ENCODE results near the gene DEF6. TPM values are rescaled to one million over a fixed set of nuclear protein-coding genes. Genes with fewer than 3 reads are reported as not detected.

The DEF6 gene
- total and polyA plus RNA-seq, 2 of the 8 experiments (the other 6 are each of a cell fraction or from before 2014, with no cell fraction given), result 3.3 to 4.1 TPM

DNA sequence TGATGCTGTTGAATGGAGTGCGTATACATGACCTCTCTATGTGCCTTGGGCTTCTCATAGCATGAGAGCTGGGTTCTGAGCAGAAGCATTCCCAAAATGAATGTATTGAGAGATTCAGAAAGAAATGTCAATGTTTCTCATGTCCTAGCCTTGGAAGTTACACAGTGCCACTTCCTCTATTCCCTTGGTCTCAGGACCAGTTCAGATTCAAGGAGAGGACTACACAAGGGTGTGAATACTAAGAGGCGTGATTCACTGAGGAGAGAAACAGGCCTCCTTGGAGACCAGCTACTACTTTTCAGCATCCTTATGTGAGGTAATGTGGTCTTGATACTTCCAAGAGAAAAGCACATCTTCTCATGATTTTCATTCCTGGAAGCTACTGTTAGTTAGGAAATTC, 55.1 kb downstream of the DEF6 start (continued):
- TF ChIP-seq, protein P1, sequence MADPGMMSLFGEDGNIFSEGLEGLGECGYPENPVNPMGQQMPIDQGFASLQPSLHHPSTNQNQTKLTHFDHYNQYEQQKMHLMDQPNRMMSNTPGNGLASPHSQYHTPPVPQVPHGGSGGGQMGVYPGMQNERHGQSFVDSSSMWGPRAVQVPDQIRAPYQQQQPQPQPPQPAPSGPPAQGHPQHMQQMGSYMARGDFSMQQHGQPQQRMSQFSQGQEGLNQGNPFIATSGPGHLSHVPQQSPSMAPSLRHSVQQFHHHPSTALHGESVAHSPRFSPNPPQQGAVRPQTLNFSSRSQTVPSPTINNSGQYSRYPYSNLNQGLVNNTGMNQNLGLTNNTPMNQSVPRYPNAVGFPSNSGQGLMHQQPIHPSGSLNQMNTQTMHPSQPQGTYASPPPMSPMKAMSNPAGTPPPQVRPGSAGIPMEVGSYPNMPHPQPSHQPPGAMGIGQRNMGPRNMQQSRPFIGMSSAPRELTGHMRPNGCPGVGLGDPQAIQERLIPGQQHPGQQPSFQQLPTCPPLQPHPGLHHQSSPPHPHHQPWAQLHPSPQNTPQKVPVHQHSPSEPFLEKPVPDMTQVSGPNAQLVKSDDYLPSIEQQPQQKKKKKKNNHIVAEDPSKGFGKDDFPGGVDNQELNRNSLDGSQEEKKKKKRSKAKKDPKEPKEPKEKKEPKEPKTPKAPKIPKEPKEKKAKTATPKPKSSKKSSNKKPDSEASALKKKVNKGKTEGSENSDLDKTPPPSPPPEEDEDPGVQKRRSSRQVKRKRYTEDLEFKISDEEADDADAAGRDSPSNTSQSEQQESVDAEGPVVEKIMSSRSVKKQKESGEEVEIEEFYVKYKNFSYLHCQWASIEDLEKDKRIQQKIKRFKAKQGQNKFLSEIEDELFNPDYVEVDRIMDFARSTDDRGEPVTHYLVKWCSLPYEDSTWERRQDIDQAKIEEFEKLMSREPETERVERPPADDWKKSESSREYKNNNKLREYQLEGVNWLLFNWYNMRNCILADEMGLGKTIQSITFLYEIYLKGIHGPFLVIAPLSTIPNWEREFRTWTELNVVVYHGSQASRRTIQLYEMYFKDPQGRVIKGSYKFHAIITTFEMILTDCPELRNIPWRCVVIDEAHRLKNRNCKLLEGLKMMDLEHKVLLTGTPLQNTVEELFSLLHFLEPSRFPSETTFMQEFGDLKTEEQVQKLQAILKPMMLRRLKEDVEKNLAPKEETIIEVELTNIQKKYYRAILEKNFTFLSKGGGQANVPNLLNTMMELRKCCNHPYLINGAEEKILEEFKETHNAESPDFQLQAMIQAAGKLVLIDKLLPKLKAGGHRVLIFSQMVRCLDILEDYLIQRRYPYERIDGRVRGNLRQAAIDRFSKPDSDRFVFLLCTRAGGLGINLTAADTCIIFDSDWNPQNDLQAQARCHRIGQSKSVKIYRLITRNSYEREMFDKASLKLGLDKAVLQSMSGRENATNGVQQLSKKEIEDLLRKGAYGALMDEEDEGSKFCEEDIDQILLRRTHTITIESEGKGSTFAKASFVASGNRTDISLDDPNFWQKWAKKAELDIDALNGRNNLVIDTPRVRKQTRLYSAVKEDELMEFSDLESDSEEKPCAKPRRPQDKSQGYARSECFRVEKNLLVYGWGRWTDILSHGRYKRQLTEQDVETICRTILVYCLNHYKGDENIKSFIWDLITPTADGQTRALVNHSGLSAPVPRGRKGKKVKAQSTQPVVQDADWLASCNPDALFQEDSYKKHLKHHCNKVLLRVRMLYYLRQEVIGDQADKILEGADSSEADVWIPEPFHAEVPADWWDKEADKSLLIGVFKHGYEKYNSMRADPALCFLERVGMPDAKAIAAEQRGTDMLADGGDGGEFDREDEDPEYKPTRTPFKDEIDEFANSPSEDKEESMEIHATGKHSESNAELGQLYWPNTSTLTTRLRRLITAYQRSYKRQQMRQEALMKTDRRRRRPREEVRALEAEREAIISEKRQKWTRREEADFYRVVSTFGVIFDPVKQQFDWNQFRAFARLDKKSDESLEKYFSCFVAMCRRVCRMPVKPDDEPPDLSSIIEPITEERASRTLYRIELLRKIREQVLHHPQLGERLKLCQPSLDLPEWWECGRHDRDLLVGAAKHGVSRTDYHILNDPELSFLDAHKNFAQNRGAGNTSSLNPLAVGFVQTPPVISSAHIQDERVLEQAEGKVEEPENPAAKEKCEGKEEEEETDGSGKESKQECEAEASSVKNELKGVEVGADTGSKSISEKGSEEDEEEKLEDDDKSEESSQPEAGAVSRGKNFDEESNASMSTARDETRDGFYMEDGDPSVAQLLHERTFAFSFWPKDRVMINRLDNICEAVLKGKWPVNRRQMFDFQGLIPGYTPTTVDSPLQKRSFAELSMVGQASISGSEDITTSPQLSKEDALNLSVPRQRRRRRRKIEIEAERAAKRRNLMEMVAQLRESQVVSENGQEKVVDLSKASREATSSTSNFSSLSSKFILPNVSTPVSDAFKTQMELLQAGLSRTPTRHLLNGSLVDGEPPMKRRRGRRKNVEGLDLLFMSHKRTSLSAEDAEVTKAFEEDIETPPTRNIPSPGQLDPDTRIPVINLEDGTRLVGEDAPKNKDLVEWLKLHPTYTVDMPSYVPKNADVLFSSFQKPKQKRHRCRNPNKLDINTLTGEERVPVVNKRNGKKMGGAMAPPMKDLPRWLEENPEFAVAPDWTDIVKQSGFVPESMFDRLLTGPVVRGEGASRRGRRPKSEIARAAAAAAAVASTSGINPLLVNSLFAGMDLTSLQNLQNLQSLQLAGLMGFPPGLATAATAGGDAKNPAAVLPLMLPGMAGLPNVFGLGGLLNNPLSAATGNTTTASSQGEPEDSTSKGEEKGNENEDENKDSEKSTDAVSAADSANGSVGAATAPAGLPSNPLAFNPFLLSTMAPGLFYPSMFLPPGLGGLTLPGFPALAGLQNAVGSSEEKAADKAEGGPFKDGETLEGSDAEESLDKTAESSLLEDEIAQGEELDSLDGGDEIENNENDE (IDR thresholded peaks at IDR 0.05; ENCODE audit: insufficient replicate concordance, low read length), result no peak
- TF ChIP-seq POU5F1 (IDR thresholded peaks at IDR 0.05; ENCODE audit: low read depth, low read length), result no peak
- no peak for TF ChIP-seq POLR2AphosphoS5 (IDR thresholded peaks at IDR 0.05; ENCODE audit: low read depth, low read length)
- no peak for TF ChIP-seq SIRT6 (IDR thresholded peaks at IDR 0.05; ENCODE audit: low read length)
- TF ChIP-seq EGR1 (IDR thresholded peaks at IDR 0.05; ENCODE audit: borderline replicate concordance, low read depth, low read length), result no peak
- TF ChIP-seq, protein P2, sequence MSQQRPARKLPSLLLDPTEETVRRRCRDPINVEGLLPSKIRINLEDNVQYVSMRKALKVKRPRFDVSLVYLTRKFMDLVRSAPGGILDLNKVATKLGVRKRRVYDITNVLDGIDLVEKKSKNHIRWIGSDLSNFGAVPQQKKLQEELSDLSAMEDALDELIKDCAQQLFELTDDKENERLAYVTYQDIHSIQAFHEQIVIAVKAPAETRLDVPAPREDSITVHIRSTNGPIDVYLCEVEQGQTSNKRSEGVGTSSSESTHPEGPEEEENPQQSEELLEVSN (IDR thresholded peaks at IDR 0.05), result no peak
- no peak for TF ChIP-seq EZH2 (IDR thresholded peaks at IDR 0.05; ENCODE audit: low read depth, low read length, severe bottlenecking)
